Spleen (tissue), 11 donors: Measurements from ENCODE around the gene STAP1. TPM values are rescaled to one million over a fixed set of nuclear protein-coding genes. Genes with fewer than 3 reads are reported as not detected.
A peak's percentile ranks its signal among the peaks of the same experiment; 100 is the strongest.

Experiments used
- DNase-seq: peaks from one replicate; pipeline ENCODE4 v3.0.0-alpha.2; 2020
- H3K27ac ChIP-seq, 8 donors: fragments of 200-600 bp; sonication (generic) in 7 of 8; 1 replicate in 4 of 8; 2 replicates in 4 of 8; pipeline versions ENCODE4 v1.5.0 to v1.8.0; 2016 to 2021; ENCODE audit warnings: inconsistent platforms in 4 of 8, mild to moderate bottlenecking in 4 of 8, moderate library complexity in 1 of 8
- H3K27me3 ChIP-seq, 7 donors: fragments of 200-600 bp; sonication (generic) in 6 of 7; replicated peaks in 1 of 7; 1 replicate in 4 of 7; 2 replicates in 3 of 7; pipeline versions ENCODE4 v1.5.0 to v1.8.0; 2016 to 2021; ENCODE audit warnings: inconsistent platforms in 3 of 7, mild to moderate bottlenecking in 1 of 7
- H3K36me3 ChIP-seq, 6 donors: fragments of 200-600 bp; sonication (generic) in 5 of 6; 1 replicate in 4 of 6; 2 replicates in 2 of 6; pipeline versions ENCODE4 v1.5.0 to v1.8.0; 2016 to 2021; ENCODE audit warnings: inconsistent platforms in 2 of 6
- H3K4me1 ChIP-seq, 6 donors: fragments of 200-600 bp; sonication (generic) in 5 of 6; 1 replicate in 3 of 6; 2 replicates in 3 of 6; pipeline versions ENCODE4 v1.5.0 to v1.8.0; 2016 to 2021; ENCODE audit warnings: inconsistent platforms in 3 of 6
- H3K4me3 ChIP-seq, 8 donors: fragments of 200-600 bp; sonication (generic) in 7 of 8; 1 replicate in 4 of 8; 2 replicates in 4 of 8; pipeline versions ENCODE4 v1.5.0 to v1.8.0; 2016 to 2021; ENCODE audit warnings: inconsistent platforms in 4 of 8, mild to moderate bottlenecking in 4 of 8, moderate library complexity in 2 of 8
- H3K9me3 ChIP-seq, 8 donors: fragments of 200-600 bp; sonication (generic) in 7 of 8; 1 replicate in 4 of 8; 2 replicates in 4 of 8; pipeline versions ENCODE4 v1.5.0 to v1.8.0; 2016 to 2021; ENCODE audit warnings: inconsistent platforms in 4 of 8
- CTCF ChIP-seq, 11 experiments: fragments of 200-600 bp in 7 of 11; fragments of 450-650 bp in 4 of 11; sonication (generic) in 4 of 11; IDR thresholded peaks in 8 of 11; conservative IDR thresholded peaks in 3 of 11; 1 replicate in 7 of 11; 2 replicates in 4 of 11; pipeline versions ENCODE4 v1.4.0 to v1.8.0; 2016 to 2021; ENCODE audit warnings: antibody characterized with exemption in 11 of 11, inconsistent platforms in 4 of 11, mild to moderate bottlenecking in 1 of 11
- POLR2A ChIP-seq, 3 donors: fragments of 450-650 bp; IDR thresholded peaks; one replicate each; pipeline ENCODE4 v1.5.1; 2017; ENCODE audit warnings: antibody characterized with exemption in 3 of 3, mild to moderate bottlenecking in 1 of 3
- POLR2AphosphoS5 ChIP-seq, 3 donors: sonication (generic); formaldehyde crosslinking; IDR thresholded peaks; one replicate each; pipeline ENCODE4 v1.5.1; 2017; ENCODE audit warnings: antibody characterized with exemption in 3 of 3
- WGBS, 5 donors: extraction: QIAGEN DNeasy Blood & Tissue Kit in 3 of 5; methylation state at CpG; one replicate each; pipeline versions ENCODE4 v1.1.5 to v1.1.7; 2013 to 2018; 5-methylcytosine and 5-hydroxymethylcytosine counted together
- intact Hi-C: fragments of 100-400 bp; cut with DNase I; formaldehyde crosslinking; loops from one replicate; pipeline ENCODE4 v1.15.0; 2023; ENCODE audit warnings: low total_unique reads
- polyA plus RNA-seq, 3 donors: library from polyadenylated mRNA; stranded (reverse); fragments of 200-250 nt; gene quantifications; one replicate each; pipeline ENCODE4 v1.2.1, GENCODE V29; 2013
- total RNA-seq, 7 donors: library from RNA; depleted of rRNA in 3 of 7; stranded (reverse); fragments of >200 nt in 3 of 7; fragmentation: NEBNext Ultra II Directional in 4 of 7; extraction: Animal tissue kit (Norgen Biotek cat#: 25700) in 4 of 7; gene quantifications; one replicate each; pipeline versions ENCODE4 v1.1.0 to v1.2.1, GENCODE V29; 2016 to 2021
- donor health status: healthy with polysubstance abuse.
- donor health status: DM: no; HTN: no; CAD: no; lungs with moderate emphysema.
- donor health status: DM: no; HTN: no; CAD: no.
- donor health status: Bipolar disorder and iron deficiency.
- donor health status: healthy.
- donor health status: DM: no; HTN: no; CAD: no.
- donor health status: DM: yes; HTN: yes; CAD: no.

STAP1 gene
- total and polyA plus RNA-seq, 10 donors = 22.3 to 74.1 (median 25.7) TPM

- no peak overlapping the region for H3K4me3 ChIP-seq
- WGBS, 5 donors = 72 to 80% (median 75%) methylated on average over 4 of the region's 4 CpGs
- peak overlapping the region in 7 of 8 donors; percentile 35 to 79 (median 70) for H3K27ac ChIP-seq
- no peaks in the 10 kb centered on the region for H3K27me3 ChIP-seq
- H3K9me3 ChIP-seq = no peaks in the 10 kb centered on the region
- H3K36me3 ChIP-seq = peaks cover 0 to 28% (median 0%) of the 10 kb centered on the region in 6 donors
- no peak for DNase-seq
- TF ChIP-seq POLR2AphosphoS5 (IDR thresholded peaks at IDR 0.05) = no peak
- TF ChIP-seq POLR2A (IDR thresholded peaks at IDR 0.05) = no peak
- no peak for TF ChIP-seq CTCF (IDR thresholded peaks at IDR 0.05 in 8 of 11, conservative IDR thresholded peaks at IDR 0.05 in 3 of 11)
- intact Hi-C loops = no loop called here
- peaks cover 3 to 75% (median 19%) of the 10 kb centered on the region in 6 donors for H3K4me1 ChIP-seq
Measured at GRCh38 chr4:67576059-67576466, 17.5 kb downstream of the STAP1 start.

- no peaks in the 10 kb centered on the region for H3K27me3 ChIP-seq
- peaks cover 3 to 79% (median 21%) of the 10 kb centered on the region in 6 donors for H3K4me1 ChIP-seq
- peaks cover 0 to 26% (median 0%) of the 10 kb centered on the region in 6 donors for H3K36me3 ChIP-seq
- 70 to 88% (median 81%) methylated on average over 1 of the region's 1 CpG for WGBS, 5 donors
- peak overlapping the region in 7 of 8 donors; percentile 35 to 79 (median 70) for H3K27ac ChIP-seq
- DNase-seq = no peak
- H3K4me3 ChIP-seq = no peak overlapping the region
- no peaks in the 10 kb centered on the region for H3K9me3 ChIP-seq
- no peak for TF ChIP-seq POLR2AphosphoS5 (IDR thresholded peaks at IDR 0.05)
- TF ChIP-seq CTCF (IDR thresholded peaks at IDR 0.05 in 8 of 11, conservative IDR thresholded peaks at IDR 0.05 in 3 of 11) = no peak
- no peak for TF ChIP-seq POLR2A (IDR thresholded peaks at IDR 0.05)
- intact Hi-C loops = no loop called here
Measured at GRCh38 chr4:67576538-67576937, 18.0 kb downstream of the STAP1 start.

GRCh38 chr4:67580577-67580976, 22.1 kb downstream of the STAP1 start:
- Histone ChIP-seq H3K9me3 (no peaks in the 10 kb centered on the region), H3K36me3 (peaks cover 0 to 45% (median 0%) of the 10 kb centered on the region in 6 donors), H3K4me1 (peaks cover 0 to 50% (median 10%) of the 10 kb centered on the region in 6 donors), H3K27me3 (no peaks in the 10 kb centered on the region), H3K4me3 (no peak overlapping the region), H3K27ac (peak overlapping the region in 5 of 8 donors; percentile 2 to 67 (median 62))
- DNase-seq = no peak
- TF ChIP-seq POLR2A (IDR thresholded peaks at IDR 0.05) (no peak), CTCF (IDR thresholded peaks at IDR 0.05 in 8 of 11, conservative IDR thresholded peaks at IDR 0.05 in 3 of 11) (no peak), POLR2AphosphoS5 (IDR thresholded peaks at IDR 0.05) (no peak)
- WGBS, 5 donors = 69 to 91% (median 90%) methylated on average over 3 of the region's 3 CpGs
- intact Hi-C loops = no loop called here

- Histone ChIP-seq H3K4me3 (no peak overlapping the region), H3K4me1 (peaks cover 0 to 43% (median 5%) of the 10 kb centered on the region in 6 donors), H3K27ac (peak overlapping the region in 6 of 8 donors; percentile 2 to 67 (median 48)), H3K36me3 (peaks cover 0 to 52% (median 0%) of the 10 kb centered on the region in 6 donors), H3K27me3 (no peaks in the 10 kb centered on the region), H3K9me3 (no peaks in the 10 kb centered on the region)
- no peak for DNase-seq
- no peak for TF ChIP-seq CTCF (IDR thresholded peaks at IDR 0.05 in 8 of 11, conservative IDR thresholded peaks at IDR 0.05 in 3 of 11)
- no peak for TF ChIP-seq POLR2AphosphoS5 (IDR thresholded peaks at IDR 0.05)
- intact Hi-C loops = no loop called here
- 30 to 46% (median 35%) methylated on average over 8 of the region's 8 CpGs for WGBS, 5 donors
Measured at GRCh38 chr4:67581208-67581857, 22.8 kb downstream of the STAP1 start.
